HG02623 (cell line): ENCODE results near the gene CES5A.
"Not testable (repeated sequence)": the region's sequence is repeated elsewhere in the genome, so short reads cannot be mapped to it uniquely, and the experiment has no call there.

Experiments
- ATAC-seq: cut with Tn5 transposase; IDR thresholded peaks from one replicate; pipeline ENCODE4 v1.9.1; 2021; ENCODE audit warnings: moderate library complexity; ENCODE audit not compliant: unreplicated experiment

Gene CES5A

GRCh38 chr16:55875273-55875672 lies at the start of gene CES5A:
CES5A (minus strand) TSS chr16:55875373; CDS start chr16:55875221, 152 bp downstream.
- no peak for ATAC-seq

GRCh38 chr16:55922662-55923061 lies 47.5 kb upstream of the CES5A start:
- ATAC-seq = no peak

- ATAC-seq = no peak
Observed at GRCh38 chr16:55917373-55918160, 42.4 kb upstream of the CES5A start.

- ATAC-seq = no peak
Observed at GRCh38 chr16:55915096-55915827, 40.1 kb upstream of the CES5A start.

- ATAC-seq = no peak
Observed at GRCh38 chr16:55914383-55914782, 39.2 kb upstream of the CES5A start.

GRCh38 chr16:55913716-55914115 lies 38.5 kb upstream of the CES5A start:
- ATAC-seq = no peak

- ATAC-seq = not testable (repeated sequence)
Observed at GRCh38 chr16:55913121-55913520, 37.9 kb upstream of the CES5A start.

GRCh38 chr16:55912022-55912421 lies 36.8 kb upstream of the CES5A start:
- ATAC-seq = no peak

GRCh38 chr16:55911616-55912015 lies 36.4 kb upstream of the CES5A start:
- no peak for ATAC-seq

- no peak for ATAC-seq
Observed at GRCh38 chr16:55909876-55910275, 34.7 kb upstream of the CES5A start.

GRCh38 chr16:55908641-55909040 lies 33.5 kb upstream of the CES5A start:
- no peak for ATAC-seq

GRCh38 chr16:55907661-55908060 lies 32.5 kb upstream of the CES5A start:
- ATAC-seq = no peak

- no peak for ATAC-seq
Observed at GRCh38 chr16:55906123-55906522, 30.9 kb upstream of the CES5A start.

- no peak for ATAC-seq
Observed at GRCh38 chr16:55905651-55906050, 30.5 kb upstream of the CES5A start.

- no peak for ATAC-seq
Observed at GRCh38 chr16:55901566-55902217, 26.5 kb upstream of the CES5A start.

GRCh38 chr16:55900616-55901393 lies 25.6 kb upstream of the CES5A start:
- ATAC-seq = no peak

- no peak for ATAC-seq
Observed at GRCh38 chr16:55899857-55900256, 24.7 kb upstream of the CES5A start.

GRCh38 chr16:55898592-55898991 lies 23.4 kb upstream of the CES5A start:
- ATAC-seq = no peak

GRCh38 chr16:55892821-55893220 lies 17.6 kb upstream of the CES5A start:
- no peak for ATAC-seq

GRCh38 chr16:55889518-55889917 lies 14.3 kb upstream of the CES5A start:
- ATAC-seq = no peak

GRCh38 chr16:55888546-55888945 lies 13.4 kb upstream of the CES5A start:
- no peak for ATAC-seq
